Activated CD4-positive, alpha-beta T cell treated with anti-CD3 and anti-CD28 coated beads, Interleukin-2, amount 50 U/mL, for 24 hours (primary cell): Measurements from ENCODE around the gene SLC18B1.
"Not testable (repeated sequence)": the region's sequence is repeated elsewhere in the genome, so short reads cannot be mapped to it uniquely, and the experiment has no call there.

Experiments
- DNase-seq, 2 donors: peaks; one replicate each; pipeline ENCODE4 v3.0.0-alpha.2; 2020; ENCODE audit warnings: low read depth in 1 of 2, low spot score in 1 of 2

SLC18B1 gene

GRCh38 chr6:132800656-132801055, 2.2 kb upstream of the SLC18B1 start:
- DNase-seq, result no peak

GRCh38 chr6:132798869-132799538, 567 bp upstream of the SLC18B1 start:
- DNase-seq, result peak; percentile 42 to 69

GRCh38 chr6:132795461-132795860, 3.0 kb downstream of the SLC18B1 start:
- DNase-seq, result no peak

- DNase-seq, result no peak
Observed at GRCh38 chr6:132792510-132792909, 5.9 kb downstream of the SLC18B1 start.

- DNase-seq, result no peak
Observed at GRCh38 chr6:132790450-132790849, 8.0 kb downstream of the SLC18B1 start.

- no peak for DNase-seq
Observed at GRCh38 chr6:132789396-132789776, 9.1 kb downstream of the SLC18B1 start.

- DNase-seq, result no peak
Observed at GRCh38 chr6:132788658-132789395, 9.6 kb downstream of the SLC18B1 start.

GRCh38 chr6:132785936-132786335, 12.5 kb downstream of the SLC18B1 start:
- no peak for DNase-seq

- no peak for DNase-seq
Observed at GRCh38 chr6:132780770-132781371, 17.6 kb downstream of the SLC18B1 start.

- not testable (repeated sequence) for DNase-seq
Observed at GRCh38 chr6:132777881-132778280, 20.6 kb downstream of the SLC18B1 start.

GRCh38 chr6:132768051-132768517, 30.4 kb downstream of the SLC18B1 start:
- DNase-seq, result no peak

GRCh38 chr6:132765560-132765959, 32.9 kb downstream of the SLC18B1 start:
- no peak for DNase-seq

GRCh38 chr6:132764370-132764769, 34.1 kb downstream of the SLC18B1 start:
- DNase-seq, result no peak

- peak in 1 of 2 donors; percentile 38 for DNase-seq
Observed at GRCh38 chr6:132763269-132763668, 35.2 kb downstream of the SLC18B1 start.

GRCh38 chr6:132760256-132760655, 38.2 kb downstream of the SLC18B1 start:
- no peak for DNase-seq

GRCh38 chr6:132758689-132759088, 39.7 kb downstream of the SLC18B1 start:
- DNase-seq, result no peak

- DNase-seq, result no peak
Observed at GRCh38 chr6:132752255-132752654, 46.2 kb downstream of the SLC18B1 start.

GRCh38 chr6:132751828-132752227, 46.6 kb downstream of the SLC18B1 start:
- DNase-seq, result no peak

GRCh38 chr6:132751306-132751705, 47.1 kb downstream of the SLC18B1 start:
- no peak for DNase-seq

- no peak for DNase-seq
Observed at GRCh38 chr6:132750455-132751248, 47.8 kb downstream of the SLC18B1 start.

- DNase-seq, result no peak
Observed at GRCh38 chr6:132749111-132749510, 49.3 kb downstream of the SLC18B1 start.
